Sigmoid colon (tissue), 7 donors: ENCODE results near the gene STPG3. TPM values are rescaled to one million over a fixed set of nuclear protein-coding genes. Genes with fewer than 3 reads are reported as not detected.

ENCODE experiments used
- DNase-seq: peaks from one replicate; pipeline ENCODE4 v3.0.0-alpha.2; 2019
- H3K27ac ChIP-seq, 4 donors: fragments of 200-600 bp; sonication (generic); one replicate each; pipeline ENCODE4 v1.5.1; 2016 to 2019; ENCODE audit warnings: mild to moderate bottlenecking in 1 of 4
- H3K27me3 ChIP-seq, 3 donors: fragments of 200-600 bp; sonication (generic); one replicate each; pipeline ENCODE4 v1.5.1; 2019; ENCODE audit warnings: mild to moderate bottlenecking in 1 of 3
- H3K36me3 ChIP-seq, 4 donors: fragments of 200-600 bp; sonication (generic); one replicate each; pipeline ENCODE4 v1.5.1; 2016 to 2019
- H3K4me1 ChIP-seq, 4 donors: fragments of 200-600 bp; sonication (generic); one replicate each; pipeline ENCODE4 v1.5.1; 2017 to 2019
- H3K4me3 ChIP-seq, 4 donors: fragments of 200-600 bp; sonication (generic); one replicate each; pipeline ENCODE4 v1.5.1; 2017 to 2019; ENCODE audit warnings: mild to moderate bottlenecking in 2 of 4, moderate library complexity in 1 of 4
- H3K9me3 ChIP-seq, 4 donors: fragments of 200-600 bp in 3 of 4; sonication (generic) in 3 of 4; one replicate each; pipeline versions ENCODE4 v1.5.1 to v1.6.1; 2013 to 2019
- EP300 ChIP-seq, 4 donors: sonication (generic); formaldehyde crosslinking; IDR thresholded peaks; one replicate each; pipeline ENCODE4 v1.6.1; 2017; ENCODE audit warnings: antibody characterized with exemption in 4 of 4
- POLR2A ChIP-seq, 2 donors: fragments of 450-650 bp; IDR thresholded peaks; one replicate each; pipeline ENCODE4 v1.6.1; 2016; ENCODE audit warnings: antibody characterized with exemption in 2 of 2, mild to moderate bottlenecking in 2 of 2, moderate library complexity in 2 of 2
- POLR2AphosphoS5 ChIP-seq, 4 donors: sonication (generic); formaldehyde crosslinking; IDR thresholded peaks; one replicate each; pipeline ENCODE4 v1.6.1; 2017; ENCODE audit warnings: antibody characterized with exemption in 4 of 4
- WGBS, 2 donors: extraction: QIAGEN DNeasy Blood & Tissue Kit; methylation state at CpG; one replicate each; pipeline ENCODE4 v1.1.7; 2013; 5-methylcytosine and 5-hydroxymethylcytosine counted together
- intact Hi-C: fragments of 100-400 bp; cut with DNase I; formaldehyde crosslinking; loops from one replicate; pipeline ENCODE4 v1.15.1; 2023
- polyA plus RNA-seq, 3 donors: library from polyadenylated mRNA; stranded (reverse); fragments of 200-250 nt; gene quantifications; one replicate each; pipeline ENCODE4 v1.2.3, GENCODE V29; 2013
- total RNA-seq, 4 donors: library from RNA; depleted of rRNA; stranded (reverse); fragments of >200 nt; gene quantifications; one replicate each; pipeline ENCODE4 v1.1.0, GENCODE V29; 2016
- TF ChIP-seq, protein P1 (sequence below), 4 experiments: fragments of 450-650 bp in 3 of 4; fragments of 200-600 bp in 1 of 4; IDR thresholded peaks; one replicate each; pipeline ENCODE4 v1.5.1; 2016 to 2019; ENCODE audit warnings: antibody characterized with exemption in 4 of 4, mild to moderate bottlenecking in 3 of 4, moderate library complexity in 2 of 4
- donor health status: healthy with polysubstance abuse.
- donor health status: Bipolar disorder and iron deficiency.
- donor health status: healthy.

The STPG3 gene
- total and polyA plus RNA-seq, 7 donors = not detected

DNA sequence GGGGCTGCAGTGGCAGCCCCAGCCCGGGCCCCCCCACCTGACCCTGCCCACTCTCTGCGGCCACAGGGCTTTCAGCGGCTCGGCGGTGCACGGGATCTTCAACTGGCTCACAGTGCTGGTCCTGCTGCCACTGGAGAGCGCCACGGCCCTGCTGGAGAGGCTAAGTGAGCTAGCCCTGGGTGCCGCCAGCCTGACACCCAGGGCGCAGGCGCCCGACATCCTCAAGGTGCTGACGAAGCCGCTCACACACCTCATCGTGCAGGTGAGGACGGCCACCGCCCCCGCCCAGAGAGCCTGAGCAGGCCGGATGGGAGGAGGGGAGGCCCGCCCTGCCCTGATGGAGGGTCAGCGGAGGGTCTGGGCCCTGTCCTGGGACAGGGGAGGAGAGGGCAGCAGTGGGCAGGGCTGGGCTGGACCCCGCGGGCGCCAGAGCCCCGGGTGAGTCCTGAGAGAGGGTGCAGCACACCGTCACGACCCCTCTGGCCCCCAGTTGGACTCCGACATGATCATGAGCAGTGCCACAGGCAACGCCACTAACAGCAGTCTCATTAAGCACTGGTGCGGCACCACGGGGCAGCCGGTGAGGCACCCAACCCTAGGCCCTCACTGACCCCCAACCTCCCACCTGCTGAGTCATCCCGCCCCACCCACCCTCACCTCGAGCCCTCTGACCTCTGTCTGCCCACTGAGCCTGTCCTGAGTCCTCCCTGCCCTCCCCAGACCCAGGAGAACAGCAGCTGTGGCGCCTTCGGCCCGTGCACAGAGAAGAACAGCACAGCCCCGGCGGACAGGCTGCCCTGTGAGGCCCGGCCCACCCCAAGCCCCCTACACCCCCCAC lies 17.7 kb upstream of the STPG3 start:
- TF ChIP-seq EP300 (IDR thresholded peaks at IDR 0.05) = no peak
- TF ChIP-seq POLR2A (IDR thresholded peaks at IDR 0.05) = no peak
- no peak for TF ChIP-seq POLR2AphosphoS5 (IDR thresholded peaks at IDR 0.05)
- TF ChIP-seq, protein P1, sequence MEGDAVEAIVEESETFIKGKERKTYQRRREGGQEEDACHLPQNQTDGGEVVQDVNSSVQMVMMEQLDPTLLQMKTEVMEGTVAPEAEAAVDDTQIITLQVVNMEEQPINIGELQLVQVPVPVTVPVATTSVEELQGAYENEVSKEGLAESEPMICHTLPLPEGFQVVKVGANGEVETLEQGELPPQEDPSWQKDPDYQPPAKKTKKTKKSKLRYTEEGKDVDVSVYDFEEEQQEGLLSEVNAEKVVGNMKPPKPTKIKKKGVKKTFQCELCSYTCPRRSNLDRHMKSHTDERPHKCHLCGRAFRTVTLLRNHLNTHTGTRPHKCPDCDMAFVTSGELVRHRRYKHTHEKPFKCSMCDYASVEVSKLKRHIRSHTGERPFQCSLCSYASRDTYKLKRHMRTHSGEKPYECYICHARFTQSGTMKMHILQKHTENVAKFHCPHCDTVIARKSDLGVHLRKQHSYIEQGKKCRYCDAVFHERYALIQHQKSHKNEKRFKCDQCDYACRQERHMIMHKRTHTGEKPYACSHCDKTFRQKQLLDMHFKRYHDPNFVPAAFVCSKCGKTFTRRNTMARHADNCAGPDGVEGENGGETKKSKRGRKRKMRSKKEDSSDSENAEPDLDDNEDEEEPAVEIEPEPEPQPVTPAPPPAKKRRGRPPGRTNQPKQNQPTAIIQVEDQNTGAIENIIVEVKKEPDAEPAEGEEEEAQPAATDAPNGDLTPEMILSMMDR (IDR thresholded peaks at IDR 0.05) = no peak
- WGBS, 2 donors = 28 to 79% methylated on average over 40 of the region's 40 CpGs
- intact Hi-C loops = no loop called here
- Histone ChIP-seq H3K27me3 (peaks cover 34 to 67% (median 66%) of the 10 kb centered on the region in 3 donors), H3K36me3 (no peaks in the 10 kb centered on the region), H3K9me3 (no peaks in the 10 kb centered on the region), H3K27ac (no peak overlapping the region), H3K4me1 (peaks cover 0 to 26% (median 21%) of the 10 kb centered on the region in 4 donors), H3K4me3 (no peak overlapping the region)
- DNase-seq = no peak

DNA sequence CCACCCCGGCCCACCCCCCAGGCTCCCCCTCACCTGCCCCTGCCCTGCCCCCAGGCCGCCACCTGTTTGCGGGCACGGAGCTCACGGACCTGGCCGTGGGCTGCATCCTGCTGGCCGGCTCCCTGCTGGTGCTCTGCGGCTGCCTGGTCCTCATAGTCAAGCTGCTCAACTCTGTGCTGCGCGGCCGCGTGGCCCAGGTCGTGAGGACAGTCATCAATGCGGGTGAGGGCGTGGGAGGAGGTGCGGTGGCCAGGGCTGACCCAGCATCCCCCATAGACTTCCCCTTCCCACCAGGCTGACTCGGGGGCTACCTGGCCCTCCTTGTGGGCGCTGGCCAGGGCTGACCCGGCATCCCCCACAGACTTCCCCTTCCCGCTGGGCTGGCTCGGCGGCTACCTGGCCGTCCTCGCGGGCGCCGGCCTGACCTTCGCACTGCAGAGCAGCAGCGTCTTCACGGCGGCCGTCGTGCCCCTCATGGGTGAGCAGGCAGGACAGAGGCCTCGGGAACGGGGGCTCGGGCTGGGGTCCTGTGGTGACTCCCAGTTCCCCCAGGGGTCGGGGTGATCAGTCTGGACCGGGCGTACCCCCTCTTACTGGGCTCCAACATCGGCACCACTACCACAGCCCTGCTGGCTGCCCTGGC lies 16.9 kb upstream of the STPG3 start:
- WGBS, 2 donors = 13 to 61% methylated on average over 40 of the region's 40 CpGs
- intact Hi-C loops = no loop called here
- DNase-seq = no peak
- Histone ChIP-seq H3K36me3 (no peaks in the 10 kb centered on the region), H3K9me3 (no peaks in the 10 kb centered on the region), H3K27ac (no peak overlapping the region), H3K4me1 (peaks cover 0 to 34% (median 28%) of the 10 kb centered on the region in 4 donors), H3K27me3 (peaks cover 29 to 59% (median 58%) of the 10 kb centered on the region in 3 donors), H3K4me3 (no peak overlapping the region)
- TF ChIP-seq, protein P1 (IDR thresholded peaks at IDR 0.05) = no peak
- TF ChIP-seq EP300 (IDR thresholded peaks at IDR 0.05) (no peak), POLR2AphosphoS5 (IDR thresholded peaks at IDR 0.05) (no peak), POLR2A (IDR thresholded peaks at IDR 0.05) (no peak)

DNA sequence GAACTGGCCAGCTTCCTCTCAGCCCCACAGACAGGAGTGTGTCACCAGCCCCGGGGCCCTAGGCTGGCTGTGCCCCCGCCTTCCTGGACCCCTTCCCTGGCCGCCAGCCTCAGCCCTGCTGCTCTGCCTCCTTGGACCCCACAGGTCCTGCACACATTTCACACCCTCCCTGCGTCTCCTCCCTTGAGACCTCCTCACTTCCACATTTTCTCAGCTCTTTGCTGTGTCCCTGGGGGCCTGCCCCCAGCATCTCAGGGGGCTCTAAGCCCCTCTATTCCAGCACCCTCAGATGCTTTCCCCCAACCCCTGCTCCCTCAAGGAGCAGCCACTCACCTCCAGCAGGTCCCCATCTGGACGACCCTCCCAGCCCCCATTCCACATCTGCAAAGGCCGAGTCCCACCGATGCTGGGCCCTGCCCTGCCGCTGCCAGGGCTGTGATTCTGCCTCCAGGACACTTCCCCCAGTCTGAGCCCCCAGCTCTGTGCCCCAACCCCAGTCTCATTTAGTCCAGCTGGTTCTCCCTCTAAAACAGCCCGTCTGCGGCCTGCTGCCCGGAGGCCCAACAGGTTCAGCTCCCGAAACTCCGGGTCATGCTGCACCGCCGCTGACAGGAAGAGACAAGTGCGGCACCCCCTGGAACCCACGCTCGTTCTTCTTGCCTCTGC lies 16.2 kb upstream of the STPG3 start:
- no peak for DNase-seq
- intact Hi-C loops = loop anchor here (5.0 kb wide), 1 partner anchor 48 kb away; the partner anchor contains the start of genes ANAPC2 and SSNA1
- no peak for TF ChIP-seq EP300 (IDR thresholded peaks at IDR 0.05)
- TF ChIP-seq, protein P1 (IDR thresholded peaks at IDR 0.05) = no peak
- no peak for TF ChIP-seq POLR2AphosphoS5 (IDR thresholded peaks at IDR 0.05)
- no peak for TF ChIP-seq POLR2A (IDR thresholded peaks at IDR 0.05)
- Histone ChIP-seq H3K4me3 (no peak overlapping the region), H3K27ac (no peak overlapping the region), H3K9me3 (no peaks in the 10 kb centered on the region), H3K36me3 (no peaks in the 10 kb centered on the region), H3K27me3 (peaks cover 23 to 52% (median 51%) of the 10 kb centered on the region in 3 donors), H3K4me1 (peaks cover 0 to 41% (median 35%) of the 10 kb centered on the region in 4 donors)
- 72 to 73% methylated on average over 18 of the region's 18 CpGs for WGBS, 2 donors

DNA sequence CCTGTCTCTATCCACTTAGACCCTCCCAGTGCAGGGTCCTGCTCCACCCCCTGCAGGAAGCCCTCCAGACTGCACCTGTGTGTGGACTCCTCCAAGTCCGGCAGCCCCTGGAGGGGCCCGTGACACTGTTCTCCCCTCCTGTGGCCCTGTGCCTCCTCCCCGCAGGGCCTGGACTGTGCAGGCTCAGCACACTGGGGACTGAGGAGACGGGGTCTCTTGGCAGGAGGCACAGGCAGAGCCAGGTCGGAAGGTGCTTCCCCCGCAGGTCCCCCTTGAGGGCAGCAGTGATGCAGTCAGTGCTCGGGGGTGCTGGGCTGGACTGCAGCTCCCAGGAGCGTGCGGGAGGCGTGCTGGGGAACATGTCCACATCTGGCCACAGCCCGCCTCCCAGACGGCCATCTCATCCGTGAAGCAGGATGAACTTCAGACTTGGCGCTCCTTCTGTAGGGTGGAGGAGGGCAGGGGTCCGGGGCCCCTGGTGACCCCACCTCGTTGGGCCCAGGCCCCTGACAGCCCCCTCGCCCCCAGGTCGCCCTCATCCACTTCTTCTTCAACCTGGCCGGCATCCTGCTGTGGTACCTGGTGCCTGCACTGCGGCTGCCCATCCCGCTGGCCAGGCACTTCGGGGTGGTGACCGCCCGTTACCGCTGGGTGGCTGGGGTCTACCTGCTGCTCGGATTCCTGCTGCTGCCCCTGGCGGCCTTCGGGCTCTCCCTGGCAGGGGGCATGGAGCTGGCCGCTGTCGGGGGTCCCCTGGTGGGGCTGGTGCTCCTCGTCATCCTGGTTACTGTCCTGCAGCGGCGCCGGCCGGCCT lies 15.5 kb upstream of the STPG3 start:
- TF ChIP-seq, protein P1 (IDR thresholded peaks at IDR 0.05) = no peak
- TF ChIP-seq EP300 (IDR thresholded peaks at IDR 0.05) (no peak), POLR2AphosphoS5 (IDR thresholded peaks at IDR 0.05) (no peak), POLR2A (IDR thresholded peaks at IDR 0.05) (no peak)
- H3K9me3 ChIP-seq = no peaks in the 10 kb centered on the region
- no peak for DNase-seq
- peaks cover 16 to 44% (median 43%) of the 10 kb centered on the region in 3 donors for H3K27me3 ChIP-seq
- peaks cover 0 to 45% (median 39%) of the 10 kb centered on the region in 4 donors for H3K4me1 ChIP-seq
- 74 to 75% methylated on average over 35 of the region's 35 CpGs for WGBS, 2 donors
- H3K36me3 ChIP-seq = no peaks in the 10 kb centered on the region
- H3K27ac ChIP-seq = no peak overlapping the region
- H3K4me3 ChIP-seq = peak overlapping the region; percentile 18 to 34 (median 25)
- intact Hi-C loops = loop anchor here (5.0 kb wide), 1 partner anchor 48 kb away; the partner anchor contains the start of genes ANAPC2 and SSNA1
